Lower leg skin (tissue), 4 donors: ENCODE data around the gene DUSP6. TPM values are rescaled to one million over a fixed set of nuclear protein-coding genes. Genes with fewer than 3 reads are reported as not detected.

Experiments used
- DNase-seq, 2 donors: peaks; one replicate each; pipeline ENCODE4 v3.0.0-alpha.2; 2019; ENCODE audit warnings: low spot score in 2 of 2
- H3K4me3 ChIP-seq: fragments of 200-600 bp; sonication (generic); 2 replicates; pipeline ENCODE4 v1.5.1; 2017; ENCODE audit warnings: mild to moderate bottlenecking, low read depth; ENCODE audit not compliant: poor library complexity, severe bottlenecking
- POLR2A ChIP-seq, 2 donors: fragments of 450-650 bp; IDR thresholded peaks; one replicate each; pipeline ENCODE4 v1.6.1; 2016 to 2017; ENCODE audit warnings: antibody characterized with exemption in 2 of 2, mild to moderate bottlenecking in 1 of 2, moderate library complexity in 1 of 2
- WGBS, 2 donors: methylation state at CpG; one replicate each; pipeline ENCODE4 v1.1.5; 2018; 5-methylcytosine and 5-hydroxymethylcytosine counted together
- intact Hi-C: fragments of 100-400 bp; cut with DNase I; formaldehyde crosslinking; loops from one replicate; pipeline ENCODE4 v1.15.0; 2023; ENCODE audit warnings: low total_unique reads
- total RNA-seq, 4 donors: library from RNA; depleted of rRNA; stranded (reverse); fragments of >200 nt; gene quantifications; one replicate each; pipeline ENCODE4 v1.1.0, GENCODE V29; 2016
- TF ChIP-seq, protein P1 (sequence below), 3 donors: fragments of 450-650 bp; IDR thresholded peaks; one replicate each; pipeline ENCODE4 v1.5.1; 2016; ENCODE audit warnings: antibody characterized with exemption in 3 of 3, mild to moderate bottlenecking in 3 of 3, moderate library complexity in 2 of 3

Gene DUSP6
- total RNA-seq, 4 donors from 2014 or later: 29.6 to 57.5 (median 41.9) TPM

DNA sequence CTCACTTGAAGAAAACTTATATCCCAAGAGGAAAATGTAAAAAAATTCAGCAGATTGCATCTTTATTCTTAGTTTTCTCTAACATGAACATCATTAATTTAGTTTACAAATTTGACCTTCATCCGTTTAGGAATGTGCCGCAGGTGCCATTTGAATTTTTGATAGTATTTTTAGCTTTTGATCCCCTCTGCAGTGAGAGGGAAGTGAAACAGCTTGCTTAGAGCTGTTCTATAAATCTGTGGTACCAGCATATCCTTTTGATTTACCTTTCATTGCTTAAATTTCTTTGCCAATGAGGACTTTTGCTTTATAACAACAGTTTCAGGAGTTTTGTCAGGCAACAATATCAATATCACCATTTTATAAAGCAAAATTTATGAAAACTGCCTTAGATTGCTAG lies 32.7 kb downstream of the DUSP6 start:
- no peak overlapping the region for H3K4me3 ChIP-seq
- intact Hi-C loops: no loop called here
- 74 to 75% methylated on average over 2 of the region's 2 CpGs for WGBS, 2 donors

DNA sequence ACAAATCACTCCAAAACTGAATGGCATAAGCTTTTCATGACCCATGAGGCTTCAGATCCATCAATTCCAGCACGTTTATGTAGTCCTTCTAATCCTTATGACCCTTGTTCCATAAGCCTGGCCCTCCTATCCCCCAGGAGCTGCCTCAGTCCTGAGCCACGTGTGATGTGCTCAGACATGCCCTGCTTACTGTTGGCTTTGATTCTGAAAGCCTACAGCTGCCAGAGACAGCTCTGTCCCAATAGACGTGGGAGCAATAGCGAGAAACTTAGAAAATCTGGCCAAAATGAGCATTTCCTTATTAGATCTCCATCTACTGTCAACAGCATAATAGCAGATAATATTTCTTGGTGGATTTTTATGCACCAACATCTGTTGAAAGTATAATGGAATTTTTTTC lies 33.2 kb downstream of the DUSP6 start:
- WGBS, 2 donors: 30% methylated on average over 4 of the region's 4 CpGs
- intact Hi-C loops: no loop called here
- DNase-seq: no peak
- no peak overlapping the region for H3K4me3 ChIP-seq
- TF ChIP-seq, protein P1, sequence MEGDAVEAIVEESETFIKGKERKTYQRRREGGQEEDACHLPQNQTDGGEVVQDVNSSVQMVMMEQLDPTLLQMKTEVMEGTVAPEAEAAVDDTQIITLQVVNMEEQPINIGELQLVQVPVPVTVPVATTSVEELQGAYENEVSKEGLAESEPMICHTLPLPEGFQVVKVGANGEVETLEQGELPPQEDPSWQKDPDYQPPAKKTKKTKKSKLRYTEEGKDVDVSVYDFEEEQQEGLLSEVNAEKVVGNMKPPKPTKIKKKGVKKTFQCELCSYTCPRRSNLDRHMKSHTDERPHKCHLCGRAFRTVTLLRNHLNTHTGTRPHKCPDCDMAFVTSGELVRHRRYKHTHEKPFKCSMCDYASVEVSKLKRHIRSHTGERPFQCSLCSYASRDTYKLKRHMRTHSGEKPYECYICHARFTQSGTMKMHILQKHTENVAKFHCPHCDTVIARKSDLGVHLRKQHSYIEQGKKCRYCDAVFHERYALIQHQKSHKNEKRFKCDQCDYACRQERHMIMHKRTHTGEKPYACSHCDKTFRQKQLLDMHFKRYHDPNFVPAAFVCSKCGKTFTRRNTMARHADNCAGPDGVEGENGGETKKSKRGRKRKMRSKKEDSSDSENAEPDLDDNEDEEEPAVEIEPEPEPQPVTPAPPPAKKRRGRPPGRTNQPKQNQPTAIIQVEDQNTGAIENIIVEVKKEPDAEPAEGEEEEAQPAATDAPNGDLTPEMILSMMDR (IDR thresholded peaks at IDR 0.05): no peak
- TF ChIP-seq POLR2A (IDR thresholded peaks at IDR 0.05): no peak

More for the DNA sequence above, 32.7 kb downstream of the DUSP6 start:
- DNase-seq: no peak
- TF ChIP-seq, protein P1 (IDR thresholded peaks at IDR 0.05): no peak
- no peak for TF ChIP-seq POLR2A (IDR thresholded peaks at IDR 0.05)

DNA sequence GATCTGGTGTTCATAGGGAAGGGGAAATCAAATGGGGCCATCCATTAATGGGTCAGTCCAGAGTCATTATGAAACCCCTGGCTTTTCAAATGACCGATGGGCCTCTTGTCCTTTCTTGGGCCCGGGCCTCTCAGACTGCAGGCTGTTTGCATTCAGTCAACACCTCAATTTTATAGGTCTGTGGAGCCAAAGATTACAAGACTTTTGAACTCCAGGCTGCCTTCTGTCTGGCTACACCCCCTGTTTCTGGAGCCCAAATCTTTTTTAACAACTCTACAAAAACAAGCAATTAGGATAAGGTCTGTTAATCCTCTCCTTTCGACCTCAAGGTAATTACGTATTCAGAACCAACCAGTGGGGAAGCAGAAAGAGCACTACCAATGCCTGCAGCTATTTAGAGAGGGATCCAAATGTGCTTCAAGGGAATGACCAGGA lies 35.6 kb downstream of the DUSP6 start:
- no peak for DNase-seq
- no peak overlapping the region for H3K4me3 ChIP-seq
- intact Hi-C loops: no loop called here
- WGBS, 2 donors: 64% methylated on average over 4 of the region's 4 CpGs
- TF ChIP-seq POLR2A (IDR thresholded peaks at IDR 0.05): no peak
- TF ChIP-seq, protein P1 (IDR thresholded peaks at IDR 0.05): no peak

DNA sequence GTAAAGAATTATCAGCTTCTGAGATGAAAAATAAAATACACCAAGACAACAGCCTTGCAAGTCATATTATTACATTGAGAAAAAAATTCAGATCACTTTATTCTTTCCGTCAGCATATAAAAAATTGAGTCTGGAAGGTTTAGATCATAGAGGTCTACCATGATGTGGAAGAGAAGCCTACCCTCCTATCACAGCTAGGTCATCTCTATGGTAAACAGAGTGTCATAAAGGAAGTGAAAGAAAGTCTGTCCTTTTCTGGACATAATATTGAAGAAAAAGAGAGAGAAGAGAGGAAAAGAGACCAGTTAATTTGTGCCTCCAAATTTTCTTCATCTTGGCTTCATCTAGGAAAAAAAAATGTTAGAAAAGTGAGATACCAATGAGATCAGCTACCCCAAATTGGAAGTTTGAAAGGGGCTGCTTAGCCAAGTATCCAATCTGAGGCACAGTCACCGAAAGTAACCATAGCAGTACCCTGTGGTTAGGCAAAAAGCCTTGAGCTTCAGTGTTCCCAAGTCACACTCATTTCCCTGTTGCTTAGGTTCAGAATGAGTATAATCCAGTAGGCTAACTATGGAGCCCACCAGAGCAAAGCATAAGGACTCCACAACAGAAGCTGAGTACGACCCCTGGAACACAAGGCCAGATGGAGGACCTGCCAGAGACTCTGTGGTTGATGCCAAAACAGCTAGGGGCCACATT lies 38.1 kb downstream of the DUSP6 start:
- TF ChIP-seq, protein P1 (IDR thresholded peaks at IDR 0.05): no peak
- no peak for TF ChIP-seq POLR2A (IDR thresholded peaks at IDR 0.05)
- 81 to 91% methylated on average over 3 of the region's 3 CpGs for WGBS, 2 donors
- H3K4me3 ChIP-seq: no peak overlapping the region
- DNase-seq: no peak
- intact Hi-C loops: no loop called here

DNA sequence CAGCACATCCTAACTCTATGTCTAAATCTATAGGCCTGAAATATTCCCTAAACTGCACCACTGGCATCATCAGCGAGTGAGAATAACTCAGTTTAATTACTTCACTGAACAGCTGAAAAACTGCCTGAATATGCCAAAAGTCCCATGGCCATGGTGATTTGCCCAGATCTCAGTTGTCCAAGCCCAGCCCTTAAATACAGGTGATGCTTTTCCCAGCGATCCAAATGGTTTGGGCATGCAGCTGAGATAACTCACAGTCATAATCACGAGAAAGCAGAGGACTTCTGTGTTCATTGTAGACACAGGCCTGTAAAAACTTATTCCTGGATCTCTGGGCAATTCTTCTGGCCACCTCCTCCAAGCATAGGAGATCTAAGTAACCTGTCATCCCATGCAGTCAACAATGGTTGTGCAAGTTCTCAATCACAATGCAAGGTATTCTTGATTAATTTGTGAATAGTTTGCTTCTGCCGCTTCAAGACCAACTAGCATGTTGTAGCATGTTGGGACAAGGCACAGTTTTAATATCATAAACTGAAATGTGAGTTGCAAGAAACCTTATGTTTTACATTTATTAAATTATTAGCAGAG lies 40.5 kb downstream of the DUSP6 start:
- no peak for DNase-seq
- WGBS, 2 donors: 66 to 69% methylated on average over 4 of the region's 4 CpGs
- intact Hi-C loops: no loop called here
- TF ChIP-seq POLR2A (IDR thresholded peaks at IDR 0.05): no peak
- TF ChIP-seq, protein P1 (IDR thresholded peaks at IDR 0.05): no peak
- H3K4me3 ChIP-seq: no peak overlapping the region
